Measurements from ENCODE around the gene POU2F3. TPM values are rescaled to one million over a fixed set of nuclear protein-coding genes. Genes with fewer than 3 reads are reported as not detected.

POU2F3 gene
- total RNA-seq, 1 donor from 2014 or later, result 4.6 TPM

DNA sequence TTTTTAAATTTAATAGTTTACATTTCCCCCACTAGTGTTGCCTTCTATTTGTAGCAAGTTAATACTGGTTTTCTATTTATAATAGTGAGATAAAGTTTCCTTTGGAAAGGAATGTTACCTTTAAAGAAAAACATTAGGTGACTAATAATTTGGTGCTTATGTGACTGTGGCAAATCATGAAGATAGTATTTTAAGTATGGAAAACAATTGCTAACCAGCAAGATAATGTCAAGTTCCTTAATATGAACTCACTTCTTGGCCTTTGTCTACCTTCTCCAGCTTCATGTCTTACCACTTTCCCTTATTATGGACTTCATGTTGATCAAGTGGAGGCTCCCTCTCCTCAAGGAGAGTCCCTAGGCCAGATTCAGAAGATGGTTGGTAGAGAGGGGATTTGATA is 123.5 kb downstream of the POU2F3 start:
- ATAC-seq (no peak), DNase-seq (no peak)
- TF ChIP-seq, protein P1, sequence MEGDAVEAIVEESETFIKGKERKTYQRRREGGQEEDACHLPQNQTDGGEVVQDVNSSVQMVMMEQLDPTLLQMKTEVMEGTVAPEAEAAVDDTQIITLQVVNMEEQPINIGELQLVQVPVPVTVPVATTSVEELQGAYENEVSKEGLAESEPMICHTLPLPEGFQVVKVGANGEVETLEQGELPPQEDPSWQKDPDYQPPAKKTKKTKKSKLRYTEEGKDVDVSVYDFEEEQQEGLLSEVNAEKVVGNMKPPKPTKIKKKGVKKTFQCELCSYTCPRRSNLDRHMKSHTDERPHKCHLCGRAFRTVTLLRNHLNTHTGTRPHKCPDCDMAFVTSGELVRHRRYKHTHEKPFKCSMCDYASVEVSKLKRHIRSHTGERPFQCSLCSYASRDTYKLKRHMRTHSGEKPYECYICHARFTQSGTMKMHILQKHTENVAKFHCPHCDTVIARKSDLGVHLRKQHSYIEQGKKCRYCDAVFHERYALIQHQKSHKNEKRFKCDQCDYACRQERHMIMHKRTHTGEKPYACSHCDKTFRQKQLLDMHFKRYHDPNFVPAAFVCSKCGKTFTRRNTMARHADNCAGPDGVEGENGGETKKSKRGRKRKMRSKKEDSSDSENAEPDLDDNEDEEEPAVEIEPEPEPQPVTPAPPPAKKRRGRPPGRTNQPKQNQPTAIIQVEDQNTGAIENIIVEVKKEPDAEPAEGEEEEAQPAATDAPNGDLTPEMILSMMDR (IDR thresholded peaks at IDR 0.05), result no peak
- Histone ChIP-seq H3K9me3 (no peaks in the 10 kb centered on the region), H3K27ac (no peak overlapping the region), H3K27me3 (ENCODE audit: low read depth) (no peaks in the 10 kb centered on the region), H3K4me1 (peaks cover 9% of the 10 kb centered on the region), H3K36me3 (no peaks in the 10 kb centered on the region), H3K4me3 (no peak overlapping the region)
- intact Hi-C loops (cut with DNase I), result no loop called here

- H3K27ac ChIP-seq, result no peak overlapping the region
- H3K27me3 ChIP-seq (ENCODE audit: low read depth), result no peaks in the 10 kb centered on the region
- no peaks in the 10 kb centered on the region for H3K36me3 ChIP-seq
- H3K9me3 ChIP-seq, result no peaks in the 10 kb centered on the region
- TF ChIP-seq, protein P1 (IDR thresholded peaks at IDR 0.05), result no peak
- DNase-seq (no peak), ATAC-seq (no peak)
- H3K4me3 ChIP-seq, result no peak overlapping the region
- intact Hi-C loops (cut with DNase I), result no loop called here
- peaks cover 13% of the 10 kb centered on the region for H3K4me1 ChIP-seq
These were observed 125.6 kb downstream of the POU2F3 start for GRCh38 chr11:120365512-120365911.

Other genes starting within 250 kb of the POU2F3 start
- gene TRIM29, start 102.0 kb upstream of the POU2F3 start, total RNA-seq, result 8.3 TPM
- 17.8 TPM for gene OAF, start 29.1 kb upstream of the POU2F3 start, total RNA-seq
- gene TLCD5, start 85.2 kb downstream of the POU2F3 start, total RNA-seq, result 3.5 TPM
- 121 TPM for gene ARHGEF12, start 96.3 kb downstream of the POU2F3 start, total RNA-seq